ENCODE measurements around the gene PRELID2.

- no peak for TF ChIP-seq POLR2A (IDR thresholded peaks at IDR 0.05)
- no peak for TF ChIP-seq POLR2AphosphoS5 (IDR thresholded peaks at IDR 0.05)
Observed at GRCh38 chr5:145846081-145846480, 10.9 kb upstream of the PRELID2 start.

All from breast epithelium (tissue), 3 donors.